ENCODE measurements around the gene NECAP2.
A peak's percentile ranks its signal among the peaks of the same experiment; 100 is the strongest.

The NECAP2 gene

GRCh38 chr1:16440470-16441281 is at the start of gene NECAP2:
NECAP2 (plus strand) TSS chr1:16440724; CDS start chr1:16440762, 38 bp downstream.
- peak; percentile 99 for DNase-seq

GRCh38 chr1:16391411-16391810 is 49.1 kb upstream of the NECAP2 start:
- no peak for DNase-seq

GRCh38 chr1:16392740-16393569 is 47.6 kb upstream of the NECAP2 start:
- DNase-seq = no peak

- no peak for DNase-seq
These were observed 46.7 kb upstream of the NECAP2 start for GRCh38 chr1:16393570-16394521.

- no peak for DNase-seq
These were observed 45.5 kb upstream of the NECAP2 start for GRCh38 chr1:16394977-16395376.

GRCh38 chr1:16396591-16396990 is 43.9 kb upstream of the NECAP2 start:
- no peak for DNase-seq

GRCh38 chr1:16397120-16397519 is 43.4 kb upstream of the NECAP2 start:
- DNase-seq = no peak

- no peak for DNase-seq
These were observed 42.1 kb upstream of the NECAP2 start for GRCh38 chr1:16398371-16398953.

GRCh38 chr1:16402742-16403141 is 37.8 kb upstream of the NECAP2 start:
- DNase-seq = no peak

GRCh38 chr1:16405441-16405840 is 35.1 kb upstream of the NECAP2 start:
- DNase-seq = no peak

GRCh38 chr1:16406868-16407267 is 33.7 kb upstream of the NECAP2 start:
- DNase-seq = no peak

GRCh38 chr1:16409536-16410152 is 30.9 kb upstream of the NECAP2 start:
- DNase-seq = no peak

GRCh38 chr1:16410803-16411202 is 29.7 kb upstream of the NECAP2 start:
- DNase-seq = no peak

GRCh38 chr1:16413191-16413590 is 27.3 kb upstream of the NECAP2 start:
- DNase-seq = no peak

- peak in 1 of 2 donors; percentile 8 for DNase-seq
These were observed 21.6 kb upstream of the NECAP2 start for GRCh38 chr1:16418823-16419425.

- peak; percentile 50 to 52 for DNase-seq
These were observed 20.0 kb upstream of the NECAP2 start for GRCh38 chr1:16420424-16421118.

- no peak for DNase-seq
These were observed 19.3 kb upstream of the NECAP2 start for GRCh38 chr1:16421201-16421600.

- DNase-seq = no peak
These were observed 18.5 kb upstream of the NECAP2 start for GRCh38 chr1:16422041-16422440.

GRCh38 chr1:16425125-16426025 is 15.1 kb upstream of the NECAP2 start:
- no peak for DNase-seq

GRCh38 chr1:16430606-16431005 is 9.9 kb upstream of the NECAP2 start:
- no peak for DNase-seq

Measured in stimulated activated CD4-positive, alpha-beta T cell treated with anti-CD3 and anti-CD28 coated beads, Interleukin-2, amount 100 ng/mL, for 48 hours (primary cell).